Liver (tissue), 3 donors: ENCODE data around the gene DTNB.

Experiments used
- ATF3 ChIP-seq: IDR thresholded peaks from 2 replicates; pipeline ENCODE4 v1.6.1; 2016; ENCODE audit warnings: antibody characterized with exemption
- CTCF ChIP-seq: fragments of 150-350 bp; IDR thresholded peaks from 2 replicates; pipeline ENCODE4 v1.5.1; 2017; ENCODE audit warnings: improper control_type of control experiment, low read depth, low read length; ENCODE audit not compliant: missing input control
- FOXA1 ChIP-seq: IDR thresholded peaks from 2 replicates; pipeline ENCODE4 v1.6.1; 2016; ENCODE audit warnings: antibody characterized with exemption
- GABPA ChIP-seq, 2 donors: IDR thresholded peaks in 1 of 2; conservative IDR thresholded peaks in 1 of 2; 2 replicates each; pipeline ENCODE4 v1.6.1; 2016; ENCODE audit warnings: antibody characterized with exemption in 2 of 2, mild to moderate bottlenecking in 1 of 2, moderate library complexity in 1 of 2
- HNF4A ChIP-seq, 2 donors: conservative IDR thresholded peaks; 2 replicates each; pipeline ENCODE4 v1.6.1; 2016; ENCODE audit warnings: antibody characterized with exemption in 2 of 2, mild to moderate bottlenecking in 2 of 2
- JUND ChIP-seq, 2 donors: IDR thresholded peaks; 2 replicates each; pipeline ENCODE4 v1.6.1; 2016; ENCODE audit warnings: antibody characterized with exemption in 2 of 2
- MAX ChIP-seq: IDR thresholded peaks from 2 replicates; pipeline ENCODE4 v1.6.1; 2016; ENCODE audit warnings: antibody characterized with exemption
- RAD21 ChIP-seq, 2 donors: IDR thresholded peaks; 2 replicates each; pipeline ENCODE4 v1.6.1; 2016; ENCODE audit warnings: antibody characterized with exemption in 2 of 2, mild to moderate bottlenecking in 2 of 2
- REST ChIP-seq: IDR thresholded peaks from 2 replicates; pipeline ENCODE4 v1.6.1; 2016; ENCODE audit warnings: antibody characterized with exemption, mild to moderate bottlenecking
- RXRA ChIP-seq, 2 donors: IDR thresholded peaks; 2 replicates each; pipeline ENCODE4 v1.6.1; 2017 to 2018; ENCODE audit warnings: antibody characterized with exemption in 2 of 2, mild to moderate bottlenecking in 1 of 2
- SP1 ChIP-seq: IDR thresholded peaks from 2 replicates; pipeline ENCODE4 v1.6.1; 2018; ENCODE audit warnings: antibody characterized with exemption, mild to moderate bottlenecking
- TAF1 ChIP-seq: conservative IDR thresholded peaks from 2 replicates; pipeline ENCODE4 v1.6.1; 2016; ENCODE audit warnings: antibody characterized with exemption, mild to moderate bottlenecking
- YY1 ChIP-seq: IDR thresholded peaks from 2 replicates; pipeline ENCODE4 v1.6.1; 2016; ENCODE audit warnings: antibody characterized with exemption, mild to moderate bottlenecking
- donor health status: healthy.
- donor health status: healthy.

GRCh38 chr2:25677877-25678276, 4.5 kb upstream of the DTNB start:
- no peak for TF ChIP-seq CTCF
- TF ChIP-seq JUND (IDR thresholded peaks at IDR 0.05), result no peak
- no peak for TF ChIP-seq YY1
- no peak for TF ChIP-seq FOXA1
- no peak for TF ChIP-seq RXRA (IDR thresholded peaks at IDR 0.05)
- TF ChIP-seq GABPA (IDR thresholded peaks at IDR 0.05 in 1 of 2, conservative IDR thresholded peaks at IDR 0.05 in 1 of 2), result no peak
- no peak for TF ChIP-seq HNF4A (conservative IDR thresholded peaks at IDR 0.05)
- no peak for TF ChIP-seq ATF3
- TF ChIP-seq MAX, result no peak
- no peak for TF ChIP-seq RAD21 (IDR thresholded peaks at IDR 0.05)
- no peak for TF ChIP-seq REST
- no peak for TF ChIP-seq SP1
- no peak for TF ChIP-seq TAF1
